Sigmoid colon (tissue), 4 donors: ENCODE measurements around the gene FAM124B.

Experiments
- EP300 ChIP-seq, 4 donors: sonication (generic); formaldehyde crosslinking; IDR thresholded peaks; one replicate each; pipeline ENCODE4 v1.6.1; 2017; ENCODE audit warnings: antibody characterized with exemption in 4 of 4
- POLR2A ChIP-seq, 2 donors: fragments of 450-650 bp; IDR thresholded peaks; one replicate each; pipeline ENCODE4 v1.6.1; 2016; ENCODE audit warnings: antibody characterized with exemption in 2 of 2, mild to moderate bottlenecking in 2 of 2, moderate library complexity in 2 of 2
- POLR2AphosphoS5 ChIP-seq, 4 donors: sonication (generic); formaldehyde crosslinking; IDR thresholded peaks; one replicate each; pipeline ENCODE4 v1.6.1; 2017; ENCODE audit warnings: antibody characterized with exemption in 4 of 4
- TF ChIP-seq, protein P1 (sequence below), 4 experiments: fragments of 450-650 bp in 3 of 4; fragments of 200-600 bp in 1 of 4; IDR thresholded peaks; one replicate each; pipeline ENCODE4 v1.5.1; 2016 to 2019; ENCODE audit warnings: antibody characterized with exemption in 4 of 4, mild to moderate bottlenecking in 3 of 4, moderate library complexity in 2 of 4

- TF ChIP-seq, protein P1, sequence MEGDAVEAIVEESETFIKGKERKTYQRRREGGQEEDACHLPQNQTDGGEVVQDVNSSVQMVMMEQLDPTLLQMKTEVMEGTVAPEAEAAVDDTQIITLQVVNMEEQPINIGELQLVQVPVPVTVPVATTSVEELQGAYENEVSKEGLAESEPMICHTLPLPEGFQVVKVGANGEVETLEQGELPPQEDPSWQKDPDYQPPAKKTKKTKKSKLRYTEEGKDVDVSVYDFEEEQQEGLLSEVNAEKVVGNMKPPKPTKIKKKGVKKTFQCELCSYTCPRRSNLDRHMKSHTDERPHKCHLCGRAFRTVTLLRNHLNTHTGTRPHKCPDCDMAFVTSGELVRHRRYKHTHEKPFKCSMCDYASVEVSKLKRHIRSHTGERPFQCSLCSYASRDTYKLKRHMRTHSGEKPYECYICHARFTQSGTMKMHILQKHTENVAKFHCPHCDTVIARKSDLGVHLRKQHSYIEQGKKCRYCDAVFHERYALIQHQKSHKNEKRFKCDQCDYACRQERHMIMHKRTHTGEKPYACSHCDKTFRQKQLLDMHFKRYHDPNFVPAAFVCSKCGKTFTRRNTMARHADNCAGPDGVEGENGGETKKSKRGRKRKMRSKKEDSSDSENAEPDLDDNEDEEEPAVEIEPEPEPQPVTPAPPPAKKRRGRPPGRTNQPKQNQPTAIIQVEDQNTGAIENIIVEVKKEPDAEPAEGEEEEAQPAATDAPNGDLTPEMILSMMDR (IDR thresholded peaks at IDR 0.05) = no peak
- no peak for TF ChIP-seq POLR2A (IDR thresholded peaks at IDR 0.05)
- TF ChIP-seq EP300 (IDR thresholded peaks at IDR 0.05) = no peak
- TF ChIP-seq POLR2AphosphoS5 (IDR thresholded peaks at IDR 0.05) = no peak
These were observed 3.5 kb upstream of the FAM124B start for GRCh38 chr2:224405412-224405811.
